Bronchial epithelial cell (primary cell): ENCODE results near the gene CACNA1S. TPM values are rescaled to one million over a fixed set of nuclear protein-coding genes. Genes with fewer than 3 reads are reported as not detected.

Experiments
- DNase-seq: peaks from one replicate; pipeline ENCODE4 v3.0.0-alpha.2; 2010; ENCODE audit warnings: low read depth
- FAIRE-seq: peaks from 2 replicates; lab custom pipeline; 2011; peaks lifted over from hg19 to GRCh38; lab: Jason Lieb, UNC
- H3K27me3 ChIP-seq: 2 replicates; pipeline ENCODE4 v1.5.1; 2011; ENCODE audit warnings: low read length; ENCODE audit not compliant: control insufficient read depth, insufficient read depth
- H3K36me3 ChIP-seq: 2 replicates; pipeline ENCODE4 v1.5.1; 2011; ENCODE audit warnings: low read length; ENCODE audit not compliant: control insufficient read depth, insufficient read depth
- H3K4me3 ChIP-seq: 2 replicates; pipeline ENCODE4 v1.5.1; 2011; ENCODE audit warnings: mild to moderate bottlenecking, low read depth, low read length, control low read depth
- CTCF ChIP-seq: IDR thresholded peaks from 2 replicates; pipeline ENCODE4 v1.5.1; 2011; ENCODE audit warnings: mild to moderate bottlenecking, moderate library complexity, low read length, control low read depth, inconsistent platforms; ENCODE audit not compliant: insufficient read depth, severe bottlenecking
- total RNA-seq: library from RNA; depleted of rRNA; stranded (reverse); fragments of >200 nt; gene quantifications from 2 replicates; pipeline ENCODE4 v1.2.1, GENCODE V29; 2014

Gene CACNA1S
- total RNA-seq, 1 donor from 2014 or later, result not detected

GRCh38 chr1:201072922-201073321 lies 39.3 kb downstream of the CACNA1S start:
- no peak for FAIRE-seq
- no peak overlapping the region for H3K4me3 ChIP-seq
- TF ChIP-seq CTCF, result no peak
- no peak for DNase-seq
- no peaks in the 10 kb centered on the region for H3K36me3 ChIP-seq
- H3K27me3 ChIP-seq, result peaks cover 4% of the 10 kb centered on the region

GRCh38 chr1:201072149-201072548 lies 40.1 kb downstream of the CACNA1S start:
- Histone ChIP-seq H3K36me3 (no peaks in the 10 kb centered on the region), H3K27me3 (peaks cover 4% of the 10 kb centered on the region), H3K4me3 (no peak overlapping the region)
- TF ChIP-seq CTCF, result no peak
- peak; percentile 36 for FAIRE-seq
- peak; percentile 54 for DNase-seq

- DNase-seq (no peak), FAIRE-seq (no peak)
- no peak overlapping the region for H3K4me3 ChIP-seq
- no peaks in the 10 kb centered on the region for H3K36me3 ChIP-seq
- TF ChIP-seq CTCF, result no peak
- peaks cover 4% of the 10 kb centered on the region for H3K27me3 ChIP-seq
Measured at GRCh38 chr1:201069636-201070035, 42.6 kb downstream of the CACNA1S start.

GRCh38 chr1:201068976-201069375 lies 43.2 kb downstream of the CACNA1S start:
- no peak overlapping the region for H3K4me3 ChIP-seq
- FAIRE-seq, result no peak
- H3K27me3 ChIP-seq, result peaks cover 4% of the 10 kb centered on the region
- TF ChIP-seq CTCF, result no peak
- no peak for DNase-seq
- H3K36me3 ChIP-seq, result no peaks in the 10 kb centered on the region

- FAIRE-seq (no peak), DNase-seq (no peak)
- TF ChIP-seq CTCF, result no peak
- H3K27me3 ChIP-seq, result peaks cover 6% of the 10 kb centered on the region
- H3K4me3 ChIP-seq, result no peak overlapping the region
- no peaks in the 10 kb centered on the region for H3K36me3 ChIP-seq
Measured at GRCh38 chr1:201066986-201067385, 45.2 kb downstream of the CACNA1S start.

- TF ChIP-seq CTCF, result no peak
- no peak for FAIRE-seq
- peaks cover 6% of the 10 kb centered on the region for H3K27me3 ChIP-seq
- H3K36me3 ChIP-seq, result no peaks in the 10 kb centered on the region
- DNase-seq, result no peak
- H3K4me3 ChIP-seq, result no peak overlapping the region
Measured at GRCh38 chr1:201065686-201066085, 46.5 kb downstream of the CACNA1S start.
